ENCODE results near the gene TARBP1.

TARBP1 gene

GRCh38 chr1:234484218-234484617 lies 5.2 kb upstream of the TARBP1 start:
- DNase-seq (ENCODE audit: low read depth) = no peak

DNA sequence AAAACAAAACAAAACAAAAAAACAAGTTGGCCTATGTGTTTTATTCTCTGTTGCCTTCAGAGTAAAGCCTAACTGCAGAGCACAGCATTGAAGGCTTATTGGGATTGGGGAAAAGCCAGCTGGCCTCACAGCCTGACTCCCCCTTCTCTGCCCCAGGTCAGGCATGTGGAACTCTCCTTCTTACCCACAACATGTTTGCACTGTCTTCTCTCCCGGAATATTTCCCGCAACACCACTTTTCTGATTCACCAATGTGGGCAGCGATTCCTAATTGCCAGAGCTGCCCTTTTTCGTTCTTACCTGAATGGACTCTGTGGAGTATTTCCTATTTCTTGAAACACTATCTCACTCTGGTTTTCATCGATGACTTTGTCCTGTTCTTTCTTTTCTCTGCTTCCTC lies 2.8 kb upstream of the TARBP1 start:
- DNase-seq (ENCODE audit: low read depth) = no peak

GRCh38 chr1:234479866-234480265 lies 887 bp upstream of the TARBP1 start:
- DNase-seq (ENCODE audit: low read depth) = no peak

DNA sequence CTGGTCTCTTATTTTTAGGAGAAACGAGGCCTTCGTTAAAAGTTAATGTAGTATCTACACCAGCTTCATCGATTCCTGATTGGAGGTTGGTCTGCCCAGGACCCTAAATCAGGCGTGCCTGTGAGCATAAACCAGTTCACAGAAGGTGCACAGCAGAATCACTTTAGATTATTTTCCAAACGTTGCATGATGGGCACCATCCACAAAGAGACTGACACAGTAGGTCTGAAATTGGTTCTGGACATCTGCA lies 256 bp upstream of the TARBP1 start:
- no peak for DNase-seq (ENCODE audit: low read depth)

DNA sequence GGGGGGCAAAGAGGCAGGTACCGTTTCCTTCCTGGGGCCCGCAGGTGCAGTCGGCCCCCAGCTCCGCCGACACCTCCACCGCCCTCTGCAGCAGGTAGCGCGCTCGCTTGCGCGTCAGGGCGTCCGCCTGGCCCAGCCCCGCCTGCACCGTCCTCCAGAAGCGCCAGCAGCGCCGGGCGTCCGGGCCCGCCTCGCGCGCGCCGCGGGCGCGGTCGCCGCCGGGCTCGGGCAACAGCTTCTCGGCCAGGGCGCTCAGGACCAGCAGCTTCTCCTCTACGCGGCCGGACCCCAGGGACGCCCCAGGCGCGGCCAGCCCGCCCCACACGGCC lies 863 bp downstream of the TARBP1 start:
- DNase-seq (ENCODE audit: low read depth) = peak; percentile 64

- DNase-seq (ENCODE audit: low read depth) = no peak
Observed at GRCh38 chr1:234477386-234478151, 1.4 kb downstream of the TARBP1 start.

DNA sequence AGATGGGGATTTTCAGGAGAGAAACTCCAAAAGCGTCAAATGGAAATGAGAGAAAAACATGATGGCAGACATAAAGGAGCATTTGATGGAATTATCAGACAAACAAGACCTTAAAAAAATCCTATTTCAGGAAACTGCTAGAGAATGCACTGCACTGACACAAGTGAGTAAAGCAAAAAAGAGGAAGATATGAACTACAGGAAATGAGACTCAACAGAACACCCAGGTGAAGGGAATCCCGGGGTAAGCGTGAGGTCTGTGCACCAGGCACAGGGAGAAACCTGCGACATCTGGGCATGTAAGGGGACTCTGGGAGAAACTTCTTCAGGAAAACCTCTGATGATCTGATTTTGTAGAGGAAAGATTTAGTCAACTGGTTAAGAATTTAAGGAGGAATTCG lies 2.8 kb downstream of the TARBP1 start:
- no peak for DNase-seq (ENCODE audit: low read depth)

GRCh38 chr1:234475167-234475793 lies 3.7 kb downstream of the TARBP1 start:
- no peak for DNase-seq (ENCODE audit: low read depth)

- DNase-seq (ENCODE audit: low read depth) = no peak
Observed at GRCh38 chr1:234474375-234474774, 4.6 kb downstream of the TARBP1 start.

DNA sequence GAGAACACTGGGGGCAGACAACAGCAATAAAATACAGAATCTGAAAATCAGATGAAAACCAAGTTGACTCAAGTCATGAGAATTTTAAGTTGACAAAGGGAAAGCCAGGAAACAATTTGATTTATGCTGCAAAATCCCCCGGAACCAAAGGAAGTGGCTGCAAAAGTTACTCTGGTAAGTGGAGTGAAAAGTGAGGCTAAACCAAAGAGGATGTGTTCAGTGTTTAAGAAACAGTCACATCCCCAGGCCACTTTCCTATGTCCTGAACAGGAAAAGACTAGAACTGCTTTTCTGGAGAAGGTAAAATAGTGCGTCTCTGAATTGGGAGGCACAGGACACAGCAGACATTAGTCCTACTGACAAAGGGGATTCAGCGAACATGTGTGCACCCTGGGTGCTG lies 5.9 kb downstream of the TARBP1 start:
- no peak for DNase-seq (ENCODE audit: low read depth)

DNA sequence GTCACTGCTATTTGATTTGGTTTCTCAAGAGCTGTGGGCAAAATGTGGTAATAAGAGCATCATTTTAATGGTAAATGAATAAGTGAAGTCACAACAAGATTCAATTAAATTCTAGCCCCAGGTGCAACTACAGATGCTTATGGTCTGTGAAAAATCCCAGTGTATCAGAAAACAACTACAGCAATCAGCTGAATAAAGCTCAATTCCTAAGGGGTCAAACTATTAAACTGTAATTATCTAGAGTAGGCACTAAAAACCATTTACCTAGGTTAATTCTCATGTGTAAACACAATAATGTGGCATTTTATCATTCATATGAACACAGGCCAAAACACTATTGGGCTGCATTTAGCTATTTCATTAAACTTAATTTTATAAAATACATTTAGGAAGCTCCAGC lies 9.6 kb downstream of the TARBP1 start:
- no peak for DNase-seq (ENCODE audit: low read depth)

DNA sequence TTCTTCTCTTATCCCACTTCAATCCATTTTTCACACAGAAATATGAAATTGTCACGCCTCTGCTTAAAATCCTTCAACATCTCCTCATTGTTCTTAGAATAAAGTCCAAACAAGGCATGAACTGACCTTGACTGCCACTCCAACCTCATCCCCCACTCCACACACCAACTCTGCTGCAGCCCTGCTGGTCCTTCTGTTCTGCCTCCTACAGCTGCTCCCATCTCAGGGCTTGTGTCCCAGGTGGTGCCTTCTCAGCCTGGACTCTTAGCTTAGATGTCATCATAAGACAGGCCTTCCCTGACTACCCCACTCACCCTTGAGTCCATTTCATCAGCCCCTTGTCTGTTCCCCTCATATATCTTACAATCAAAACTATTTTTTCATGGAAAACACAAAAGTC lies 10.4 kb downstream of the TARBP1 start:
- no peak for DNase-seq (ENCODE audit: low read depth)

DNA sequence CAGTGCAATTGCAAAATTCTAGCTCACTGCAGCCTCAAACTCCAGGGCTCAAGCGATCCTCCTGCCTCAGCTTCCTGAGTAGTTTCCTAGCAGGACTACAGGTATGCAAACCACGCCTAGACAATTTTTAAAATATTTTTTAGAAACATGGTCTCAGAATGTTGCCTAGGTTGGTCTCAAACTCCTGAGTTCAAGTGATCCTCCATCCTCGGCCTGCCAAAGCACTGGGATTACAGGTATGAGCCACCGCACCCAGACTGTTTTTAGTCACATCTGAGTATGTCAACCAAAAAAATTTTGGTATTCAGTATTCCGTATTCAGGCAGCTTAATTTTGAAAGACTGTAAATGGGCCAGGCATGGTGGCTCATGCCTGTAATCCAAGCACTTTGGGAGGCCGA lies 11.2 kb downstream of the TARBP1 start:
- DNase-seq (ENCODE audit: low read depth) = no peak

GRCh38 chr1:234466945-234467344 lies 12.0 kb downstream of the TARBP1 start:
- no peak for DNase-seq (ENCODE audit: low read depth)

DNA sequence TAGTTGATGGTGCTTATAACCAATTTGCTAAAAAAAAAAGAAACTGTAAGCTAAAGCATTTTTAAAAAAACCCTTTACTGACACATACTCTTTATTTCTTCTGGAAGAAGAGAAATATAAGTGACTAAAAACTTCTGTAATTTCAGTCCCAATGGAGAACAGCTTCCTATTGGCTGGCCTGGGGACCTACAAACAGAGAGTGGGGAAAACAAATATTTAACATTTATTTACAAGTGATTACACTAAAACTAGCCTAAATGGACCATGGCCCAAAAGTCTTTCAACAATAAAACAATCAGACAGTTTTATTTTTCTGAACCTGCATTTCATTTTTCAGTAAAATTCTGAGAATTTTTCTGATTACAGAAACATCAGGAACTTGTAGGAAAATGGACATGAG lies 15.2 kb downstream of the TARBP1 start:
- no peak for DNase-seq (ENCODE audit: low read depth)

GRCh38 chr1:234460652-234461051 lies 18.3 kb downstream of the TARBP1 start:
- DNase-seq (ENCODE audit: low read depth) = no peak

DNA sequence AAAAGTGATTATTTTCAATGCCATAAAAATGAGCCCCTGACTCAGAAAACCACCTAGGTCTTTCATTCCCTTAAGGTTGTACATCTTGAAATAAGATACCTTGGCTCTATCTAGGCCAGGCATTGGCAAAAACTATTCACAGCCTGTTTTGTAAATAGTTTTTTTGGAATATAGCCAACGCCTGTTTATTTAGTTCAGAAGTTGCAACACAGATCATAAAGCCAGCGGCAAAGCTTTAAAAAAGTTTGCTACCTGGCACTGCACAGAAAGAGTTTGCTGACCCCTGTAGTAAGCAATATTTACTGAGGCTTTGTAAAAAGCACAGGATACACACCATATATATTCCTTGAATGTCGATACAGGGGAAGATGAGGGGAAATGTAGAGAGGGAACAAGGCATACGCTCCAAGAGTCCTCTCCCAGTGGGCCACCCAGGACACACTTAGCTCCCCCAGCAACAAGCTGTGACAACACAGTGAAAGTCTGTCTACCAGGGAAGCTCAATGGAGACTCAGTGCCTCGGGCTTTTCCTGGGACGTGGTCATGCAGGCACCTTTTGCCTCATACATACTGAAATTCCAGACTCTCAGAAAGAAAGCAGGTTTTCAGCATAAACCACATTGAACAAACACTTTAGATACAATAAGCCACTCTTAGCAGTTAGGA lies 20.5 kb downstream of the TARBP1 start:
- no peak for DNase-seq (ENCODE audit: low read depth)

- no peak for DNase-seq (ENCODE audit: low read depth)
Observed at GRCh38 chr1:234454926-234455325, 24.1 kb downstream of the TARBP1 start.

GRCh38 chr1:234452406-234452965 lies 26.5 kb downstream of the TARBP1 start:
- no peak for DNase-seq (ENCODE audit: low read depth)

GRCh38 chr1:234440348-234440747 lies 38.6 kb downstream of the TARBP1 start:
- DNase-seq (ENCODE audit: low read depth) = no peak

DNA sequence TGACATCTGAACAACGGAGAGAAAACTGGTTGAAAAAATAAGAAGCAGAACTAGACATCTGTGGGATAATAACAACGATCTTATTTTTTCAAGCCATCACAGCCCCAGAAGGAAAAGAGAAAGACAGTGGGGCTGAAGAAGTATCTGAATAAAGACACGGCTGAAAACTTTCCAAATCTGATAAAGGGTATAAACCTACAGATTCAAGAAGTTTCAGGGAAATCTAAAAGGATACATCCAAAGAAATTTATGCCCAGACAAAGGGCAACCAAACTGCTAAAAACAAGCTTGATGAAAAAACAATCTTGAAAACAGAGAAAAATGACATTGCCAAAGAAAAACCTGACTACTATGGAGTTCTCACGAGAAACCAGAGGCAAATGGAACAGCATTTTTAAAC lies 40.4 kb downstream of the TARBP1 start:
- no peak for DNase-seq (ENCODE audit: low read depth)

DNA sequence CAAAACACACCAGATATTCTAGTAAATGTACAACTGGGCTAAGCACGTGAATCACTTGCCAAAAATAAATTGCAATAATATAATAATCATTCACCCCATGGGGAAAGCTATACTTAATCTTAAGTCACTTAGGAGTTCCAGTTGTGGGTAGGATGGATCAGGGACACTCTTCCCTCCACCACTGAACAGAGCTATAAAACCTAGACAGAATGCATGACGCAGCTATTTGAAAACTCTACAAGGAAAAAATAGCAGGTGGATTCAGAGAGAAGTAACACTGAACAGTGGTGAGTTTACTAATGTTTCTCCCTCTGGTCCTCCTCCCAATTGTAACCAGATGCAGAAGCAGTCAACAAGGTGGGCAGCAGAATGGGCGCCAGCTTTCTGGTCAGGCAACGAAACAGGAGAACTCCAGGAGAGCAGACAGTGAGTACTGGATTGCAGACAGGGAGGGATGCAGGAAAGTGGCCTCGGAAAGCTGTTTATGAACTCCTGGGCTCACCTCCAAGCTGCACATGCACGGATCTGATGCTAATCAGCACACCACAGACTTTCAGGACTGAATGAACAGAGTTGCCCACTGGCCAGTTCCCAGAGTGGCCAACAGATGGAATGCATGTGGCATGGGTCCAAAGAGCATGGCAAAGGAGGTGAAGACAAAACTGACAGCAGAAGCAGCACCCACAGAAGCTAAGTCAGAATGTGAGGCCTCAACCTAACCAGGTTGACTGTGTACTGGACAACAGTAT lies 41.4 kb downstream of the TARBP1 start:
- no peak for DNase-seq (ENCODE audit: low read depth)

- no peak for DNase-seq (ENCODE audit: low read depth)
Observed at GRCh38 chr1:234435620-234436019, 43.4 kb downstream of the TARBP1 start.
